Dermis microvascular lymphatic vessel endothelial cell (primary cell): ENCODE data around the gene FNDC1. TPM values are rescaled to one million over a fixed set of nuclear protein-coding genes. Genes with fewer than 3 reads are reported as not detected.

ENCODE experiments used
- DNase-seq, 2 donors: peaks; one replicate each; pipeline versions ENCODE4 v3.0.0 to v3.0.0-alpha.2; 2010; ENCODE audit warnings: low read depth in 2 of 2
- total RNA-seq: library from RNA; depleted of rRNA; stranded (reverse); fragments of >200 nt; gene quantifications from 2 replicates; pipeline ENCODE4 v1.2.1, GENCODE V29; 2014

The FNDC1 gene
- total RNA-seq, 1 donor from 2014 or later: not detected

DNA sequence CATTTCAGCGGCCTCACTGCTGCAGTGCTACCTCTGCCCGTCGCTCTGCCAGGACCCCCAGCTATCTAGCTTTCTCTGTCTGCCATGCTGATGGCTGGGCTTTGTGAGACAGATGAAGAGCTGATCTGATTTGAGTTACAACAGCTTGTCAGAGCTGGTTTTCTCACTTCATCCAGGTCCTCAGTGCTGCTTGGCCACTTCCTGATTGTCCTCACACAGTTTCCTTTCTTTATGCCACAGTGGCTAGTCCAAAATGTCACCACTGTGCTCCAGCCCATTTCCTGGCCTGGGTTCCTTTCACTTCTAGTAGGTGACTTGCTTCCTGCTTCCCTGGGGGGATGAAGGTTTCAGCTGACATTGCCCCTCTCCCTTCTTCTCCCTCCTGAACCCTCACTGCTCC lies 35.4 kb downstream of the FNDC1 start:
- no peak for DNase-seq

GRCh38 chr6:159212028-159212427 lies 42.8 kb downstream of the FNDC1 start:
- DNase-seq: no peak

GRCh38 chr6:159212525-159213280 lies 43.5 kb downstream of the FNDC1 start:
- DNase-seq: no peak

DNA sequence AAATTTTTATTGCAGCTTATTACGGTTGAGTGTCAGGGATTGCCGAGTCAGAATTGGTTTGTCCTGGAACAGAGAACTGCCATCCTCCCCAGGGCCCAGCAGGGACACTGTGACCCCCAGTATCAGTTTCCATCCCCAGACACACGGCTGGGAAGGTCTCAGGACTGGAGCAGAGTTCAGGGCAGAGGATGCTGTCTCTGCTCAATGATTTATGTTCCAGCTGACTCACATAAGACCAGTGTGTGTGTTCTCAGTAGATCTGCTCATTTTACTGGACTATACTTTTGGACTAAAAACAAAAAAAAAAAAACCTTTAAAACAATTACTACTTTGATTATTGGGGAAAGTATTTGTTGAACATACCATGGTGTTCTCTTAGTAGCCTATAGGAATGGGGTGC lies 44.2 kb downstream of the FNDC1 start:
- no peak for DNase-seq

GRCh38 chr6:159214281-159214680 lies 45.1 kb downstream of the FNDC1 start:
- DNase-seq: no peak

DNA sequence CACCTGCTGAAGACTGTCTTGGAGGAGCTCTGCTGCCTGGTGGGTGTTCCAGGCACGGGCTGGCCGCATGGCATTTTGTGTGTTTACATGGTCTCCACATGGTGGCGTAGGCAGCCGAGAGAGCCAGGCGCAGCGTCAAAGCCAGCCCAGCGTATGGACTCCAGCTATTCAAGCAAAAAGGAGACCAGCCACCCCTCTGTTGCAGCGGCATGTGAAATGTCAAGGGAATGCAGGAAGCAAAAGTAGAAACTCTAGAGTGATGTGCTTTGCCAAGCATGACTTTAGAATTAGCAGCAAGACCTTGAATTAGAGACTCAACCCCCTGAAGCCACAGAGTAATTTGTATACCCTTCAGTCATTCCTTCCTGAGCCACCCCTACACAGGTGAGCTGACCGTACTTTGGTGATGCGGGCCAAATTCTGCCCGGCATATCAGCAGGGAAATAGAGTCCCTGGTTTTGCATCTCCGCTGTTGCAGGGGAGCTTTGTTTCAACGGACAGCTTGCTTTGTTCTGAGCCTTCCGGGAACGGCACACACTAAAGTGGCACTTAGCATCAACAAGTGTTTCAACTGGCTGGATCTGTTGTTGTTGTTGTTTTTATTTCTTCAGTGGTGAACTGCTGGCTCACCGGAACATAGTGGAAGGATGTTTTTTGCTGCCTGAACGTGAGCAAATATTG lies 48.5 kb downstream of the FNDC1 start:
- DNase-seq: peak in 1 of 2 donors; percentile 18

- DNase-seq: no peak
Observed at GRCh38 chr6:159220093-159220492, 50.9 kb downstream of the FNDC1 start.

DNA sequence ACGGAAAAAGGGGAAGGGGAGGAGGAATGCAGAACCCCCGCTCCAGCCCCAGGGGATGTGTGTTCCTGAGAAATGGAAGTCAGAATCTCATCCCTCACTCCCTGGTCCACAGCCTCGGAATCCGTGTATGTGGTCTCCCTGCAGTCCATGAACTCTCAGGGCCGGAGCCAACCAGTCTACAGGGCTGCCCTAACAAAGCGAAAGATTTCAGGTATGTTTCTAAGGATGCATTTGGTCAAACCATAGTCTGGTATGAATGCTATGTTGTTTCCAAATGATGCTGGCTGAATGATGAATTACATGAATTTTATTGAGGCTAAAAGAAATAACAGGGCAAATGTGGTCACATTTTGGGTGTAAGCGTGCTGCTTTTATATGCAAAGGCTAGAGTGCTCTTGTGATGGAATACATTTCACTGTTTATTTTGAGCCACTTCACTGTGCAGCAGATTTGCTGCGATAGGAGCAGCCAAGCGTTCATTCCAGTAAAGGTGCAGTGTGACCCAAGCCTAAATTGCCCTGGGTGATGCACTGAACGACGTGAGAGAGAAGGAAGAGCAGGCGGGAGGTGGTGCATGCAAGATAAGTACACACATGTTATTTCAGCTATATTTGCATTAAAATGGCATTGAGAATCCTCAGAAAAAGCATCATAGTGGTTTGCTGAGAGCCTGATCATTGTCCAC lies 52.4 kb downstream of the FNDC1 start:
- no peak for DNase-seq

GRCh38 chr6:159224452-159224851 lies 55.3 kb downstream of the FNDC1 start:
- no peak for DNase-seq

DNA sequence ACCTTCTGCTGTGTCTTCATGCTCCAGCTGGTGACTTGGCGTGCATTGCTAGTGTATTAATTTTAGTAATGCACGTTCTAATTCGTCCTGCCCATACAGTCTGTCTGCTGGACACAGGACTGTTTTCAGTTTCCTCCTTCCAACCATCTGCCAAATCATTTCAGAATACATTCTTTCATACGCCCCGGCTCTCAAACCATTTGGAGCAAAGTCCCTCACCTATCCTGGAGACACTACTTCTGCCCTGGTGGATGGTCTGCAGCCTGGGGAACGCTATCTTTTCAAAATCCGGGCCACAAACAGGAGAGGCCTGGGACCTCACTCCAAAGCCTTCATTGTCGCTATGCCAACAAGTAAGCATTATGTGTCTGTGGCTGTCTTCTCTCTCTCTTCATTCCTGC lies 60.5 kb downstream of the FNDC1 start:
- no peak for DNase-seq

DNA sequence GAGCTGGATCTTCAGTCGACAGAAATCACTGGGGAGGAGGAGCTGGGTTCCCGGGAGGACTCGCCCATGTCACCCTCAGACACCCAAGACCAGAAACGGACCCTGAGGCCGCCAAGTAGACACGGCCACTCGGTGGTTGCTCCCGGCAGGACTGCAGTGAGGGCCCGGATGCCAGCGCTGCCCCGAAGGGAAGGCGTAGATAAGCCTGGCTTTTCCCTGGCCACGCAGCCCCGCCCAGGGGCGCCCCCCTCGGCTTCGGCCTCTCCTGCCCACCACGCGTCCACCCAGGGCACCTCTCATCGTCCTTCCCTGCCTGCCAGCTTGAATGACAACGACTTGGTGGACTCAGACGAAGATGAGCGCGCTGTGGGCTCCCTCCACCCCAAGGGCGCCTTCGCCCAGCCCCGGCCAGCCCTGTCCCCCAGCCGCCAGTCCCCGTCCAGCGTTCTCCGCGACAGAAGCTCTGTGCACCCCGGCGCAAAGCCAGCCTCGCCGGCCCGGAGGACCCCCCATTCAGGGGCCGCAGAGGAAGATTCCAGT lies 63.0 kb downstream of the FNDC1 start:
- DNase-seq: no peak

GRCh38 chr6:159232751-159233150 lies 63.6 kb downstream of the FNDC1 start:
- no peak for DNase-seq

DNA sequence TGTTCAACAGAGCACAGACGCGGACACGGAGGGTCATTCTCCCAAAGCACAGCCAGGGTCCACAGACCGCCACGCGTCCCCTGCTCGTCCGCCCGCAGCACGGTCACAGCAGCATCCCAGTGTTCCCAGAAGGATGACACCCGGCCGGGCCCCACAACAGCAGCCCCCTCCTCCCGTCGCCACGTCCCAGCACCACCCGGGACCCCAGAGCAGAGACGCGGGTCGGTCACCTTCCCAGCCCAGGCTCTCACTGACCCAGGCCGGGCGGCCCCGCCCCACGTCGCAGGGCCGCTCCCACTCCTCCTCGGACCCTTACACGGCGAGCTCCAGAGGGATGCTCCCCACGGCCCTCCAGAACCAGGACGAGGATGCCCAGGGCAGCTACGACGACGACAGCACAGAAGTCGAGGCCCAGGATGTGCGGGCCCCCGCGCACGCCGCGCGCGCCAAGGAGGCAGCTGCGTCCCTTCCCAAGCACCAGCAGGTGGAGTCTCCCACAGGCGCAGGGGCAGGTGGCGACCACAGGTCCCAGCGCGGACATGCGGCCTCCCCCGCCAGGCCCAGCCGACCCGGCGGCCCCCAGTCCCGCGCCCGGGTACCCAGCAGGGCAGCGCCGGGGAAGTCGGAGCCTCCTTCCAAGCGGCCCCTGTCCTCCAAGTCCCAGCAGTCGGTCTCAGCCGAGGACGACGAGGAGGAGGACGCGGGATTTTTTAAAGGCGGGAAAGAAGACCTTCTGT lies 64.3 kb downstream of the FNDC1 start:
- no peak for DNase-seq

- no peak for DNase-seq
Observed at GRCh38 chr6:159234102-159234553, 64.9 kb downstream of the FNDC1 start.

DNA sequence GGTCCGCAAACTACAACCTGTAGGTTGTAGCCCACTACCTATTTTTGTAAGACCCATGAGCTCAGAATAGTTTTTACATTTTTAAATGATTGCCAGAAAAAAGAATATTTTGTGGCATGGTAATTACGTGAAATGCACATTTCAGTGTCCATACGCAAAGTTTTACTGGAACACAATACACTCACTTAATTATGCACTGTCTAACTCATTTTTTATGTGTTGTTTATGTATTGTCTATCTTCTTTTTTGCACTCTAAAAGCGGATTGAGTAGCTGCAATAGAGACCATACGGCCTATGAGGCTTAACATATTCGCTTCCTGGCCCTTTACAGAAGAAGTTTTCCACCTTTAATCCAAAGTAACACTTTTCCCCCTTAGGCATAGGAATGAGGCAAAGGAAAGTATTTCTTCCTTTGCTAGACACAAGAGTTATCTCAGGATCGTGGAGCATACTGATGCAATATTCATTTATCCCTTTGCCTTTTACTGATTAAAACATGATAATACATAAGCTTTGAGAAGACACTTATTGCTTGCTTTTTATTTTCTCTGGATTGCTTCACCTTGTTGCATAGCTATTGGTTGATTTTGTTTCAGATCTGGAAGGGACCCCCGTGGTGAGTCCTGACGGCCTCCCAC lies 69.8 kb downstream of the FNDC1 start:
- no peak for DNase-seq

- DNase-seq: no peak
Observed at GRCh38 chr6:159249128-159249527, 79.9 kb downstream of the FNDC1 start.

DNA sequence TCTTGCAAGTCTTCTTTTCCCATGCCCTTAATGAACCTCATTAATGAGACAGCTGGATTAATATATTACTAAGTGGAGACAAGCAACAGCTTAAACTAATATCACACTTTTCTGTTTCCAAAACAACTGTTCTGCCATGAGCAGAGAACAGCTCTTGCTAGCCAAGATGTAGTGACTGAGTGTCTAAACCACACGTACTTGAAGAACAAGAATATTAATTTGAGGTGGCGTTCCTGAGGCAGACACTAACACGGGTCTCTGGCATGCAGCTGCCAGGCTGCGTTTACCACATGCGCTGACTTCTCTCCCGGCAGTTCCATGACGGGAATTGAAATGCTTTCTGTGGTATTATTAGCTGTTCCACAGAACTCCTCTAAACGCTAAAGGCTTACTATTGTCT lies 80.6 kb downstream of the FNDC1 start:
- DNase-seq: no peak

GRCh38 chr6:159250633-159251032 lies 81.4 kb downstream of the FNDC1 start:
- no peak for DNase-seq

GRCh38 chr6:159252955-159253508 lies 83.8 kb downstream of the FNDC1 start:
- peak in 1 of 2 donors; percentile 5 for DNase-seq

DNA sequence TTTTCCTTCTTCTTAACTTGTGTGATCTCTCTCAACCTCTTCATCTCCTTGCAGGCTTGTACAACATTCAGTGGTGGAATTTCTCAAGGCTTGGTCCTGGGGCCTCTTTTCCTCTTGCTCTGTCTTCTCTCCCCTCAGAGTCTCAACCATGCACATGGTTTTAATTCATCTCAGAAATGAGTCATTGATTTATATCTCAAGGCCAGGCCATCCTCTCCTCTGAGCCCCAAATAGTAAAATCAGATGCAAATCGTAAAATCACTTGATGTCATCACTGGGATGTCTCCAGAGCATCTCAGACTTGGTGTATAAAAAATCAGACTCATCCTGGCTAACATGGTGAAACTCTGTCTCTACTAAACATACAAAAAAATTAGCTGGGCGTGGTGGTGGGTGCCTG lies 85.0 kb downstream of the FNDC1 start:
- no peak for DNase-seq
